GM21360 (cell line): ENCODE data around the gene SEC14L6.
"Not testable (repeated sequence)": the region's sequence is repeated elsewhere in the genome, so short reads cannot be mapped to it uniquely, and the experiment has no call there.

Experiments
- ATAC-seq: cut with Tn5 transposase; IDR thresholded peaks from one replicate; pipeline ENCODE4 v1.9.1; 2021; ENCODE audit warnings: mild to moderate bottlenecking, moderate library complexity; ENCODE audit not compliant: unreplicated experiment

Gene SEC14L6

DNA sequence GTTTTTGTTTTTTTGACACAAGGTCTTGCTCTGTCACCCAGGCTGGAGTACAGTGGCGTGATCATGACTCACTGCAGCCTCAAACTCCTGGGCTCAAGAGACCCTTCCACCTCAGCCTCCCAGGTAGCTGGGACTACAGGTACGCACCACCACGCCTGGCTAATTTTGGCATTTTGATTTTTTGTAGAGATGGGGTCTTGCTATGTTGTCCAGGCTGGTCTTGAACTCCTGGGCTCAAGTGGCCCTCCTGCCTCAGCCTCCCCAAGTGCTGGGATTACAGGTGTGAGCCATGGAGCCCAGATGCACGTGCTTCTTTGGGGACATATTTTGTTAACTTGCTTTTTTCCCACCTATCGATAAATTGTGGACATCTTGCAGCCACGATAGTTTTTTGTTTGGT, 20.7 kb upstream of the SEC14L6 start:
- ATAC-seq: not testable (repeated sequence)

DNA sequence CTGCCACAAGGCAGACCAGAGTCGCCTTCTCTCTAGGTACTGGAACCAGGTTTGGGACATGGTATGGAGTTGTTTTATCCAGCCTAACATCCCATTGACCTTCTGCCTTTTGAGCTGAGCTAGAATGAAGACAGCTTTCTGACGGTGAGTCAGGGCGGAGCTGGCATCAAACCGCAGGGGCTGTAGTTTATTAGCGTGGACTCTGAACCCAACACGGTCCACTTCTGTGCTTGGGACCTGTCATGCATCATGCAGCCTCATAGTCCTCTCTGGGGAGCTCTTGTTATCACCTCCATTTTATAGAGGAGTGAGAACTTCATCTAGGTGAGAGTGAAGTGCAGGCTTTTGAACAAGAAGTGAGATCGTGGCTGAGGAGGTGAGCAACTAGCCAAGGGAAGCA, 19.6 kb upstream of the SEC14L6 start:
- no peak for ATAC-seq

DNA sequence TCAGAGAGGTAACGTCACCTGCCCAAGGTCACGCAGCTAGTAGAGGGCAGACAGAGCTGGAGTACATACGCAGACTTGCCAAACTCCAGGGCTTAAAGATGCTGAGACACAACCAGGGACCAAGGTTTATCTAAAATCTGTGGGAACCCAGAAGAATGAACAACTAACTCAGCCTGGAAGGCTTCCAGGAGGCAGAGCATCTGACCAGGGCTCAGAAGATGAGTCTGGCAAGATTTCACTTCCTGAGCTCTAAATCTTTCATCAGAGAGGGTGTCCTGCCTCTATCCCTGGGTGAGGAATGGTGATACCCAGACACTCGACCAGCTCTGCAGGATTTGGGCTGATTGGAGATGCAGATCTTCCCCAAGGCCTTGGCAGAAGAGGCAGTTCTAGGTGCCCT, 18.8 kb upstream of the SEC14L6 start:
- no peak for ATAC-seq

DNA sequence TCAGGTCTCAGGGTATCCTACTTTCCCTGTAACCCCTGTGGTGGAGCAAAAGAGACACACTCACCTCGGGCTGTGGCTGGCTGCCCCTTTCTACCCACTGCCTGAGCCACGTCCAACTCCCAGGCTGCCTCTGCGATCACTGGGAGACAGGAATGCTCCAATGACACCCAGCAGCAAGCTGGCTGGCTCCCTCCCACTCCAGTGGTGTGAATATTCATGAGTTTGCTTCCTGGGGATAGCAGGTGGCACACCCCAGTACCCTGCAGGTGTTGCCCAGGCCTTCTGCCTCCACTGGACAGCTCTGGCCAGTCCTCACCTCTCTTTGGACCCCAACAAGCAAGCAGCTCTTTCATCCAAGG, 18.2 kb upstream of the SEC14L6 start:
- no peak for ATAC-seq

DNA sequence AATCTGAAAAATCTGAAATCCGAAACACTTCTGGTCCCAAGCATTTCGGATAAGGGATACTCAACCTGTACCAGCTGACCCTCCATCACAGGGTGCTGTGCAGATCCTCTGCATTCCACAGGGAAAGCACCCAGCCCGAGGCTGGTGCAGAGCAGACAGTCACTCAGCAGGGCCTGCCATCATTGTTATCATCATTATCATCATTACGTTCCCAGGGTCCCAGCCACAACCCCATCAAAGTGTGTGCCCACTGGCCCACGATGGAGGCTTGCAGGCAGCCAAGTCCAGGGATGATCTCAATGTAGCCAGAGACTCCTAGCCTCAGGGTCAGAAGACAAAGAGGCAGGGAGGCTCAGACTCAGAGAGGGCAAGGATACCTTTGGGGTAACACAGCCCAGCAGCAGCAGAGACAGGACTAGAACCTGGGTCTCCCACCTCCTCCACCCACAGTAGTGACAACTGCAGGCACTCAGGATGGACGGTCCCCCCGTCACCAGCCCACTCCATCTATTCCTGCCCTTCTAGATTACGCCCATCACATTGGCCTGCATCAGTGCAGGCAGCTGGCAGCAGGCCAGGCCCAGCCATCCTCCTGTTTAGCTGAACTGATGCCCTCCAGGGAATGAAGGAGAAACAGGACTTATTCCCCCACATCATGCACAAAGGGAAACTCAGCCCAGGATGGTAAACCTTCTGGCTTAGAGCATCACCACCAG, 17.7 kb upstream of the SEC14L6 start:
- no peak for ATAC-seq

DNA sequence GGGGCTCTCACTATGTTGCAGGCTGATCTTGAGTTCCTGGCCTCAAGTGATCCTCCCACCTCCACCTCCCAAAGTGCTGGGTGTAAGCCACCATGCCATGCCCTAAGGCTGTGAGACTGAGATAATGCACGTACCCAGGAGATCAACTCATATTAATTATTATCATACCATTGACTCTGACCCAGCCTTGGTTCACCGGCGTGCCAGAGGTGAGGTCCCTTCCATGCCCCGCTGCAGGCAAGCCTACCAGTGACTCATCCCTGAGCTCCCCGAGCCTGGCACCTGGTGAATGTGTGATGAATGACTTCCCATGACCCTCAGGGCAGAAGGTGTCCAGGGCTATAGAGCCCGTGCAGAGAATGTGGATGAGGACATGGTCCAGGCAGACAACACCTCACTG, 15.8 kb upstream of the SEC14L6 start:
- ATAC-seq: no peak

DNA sequence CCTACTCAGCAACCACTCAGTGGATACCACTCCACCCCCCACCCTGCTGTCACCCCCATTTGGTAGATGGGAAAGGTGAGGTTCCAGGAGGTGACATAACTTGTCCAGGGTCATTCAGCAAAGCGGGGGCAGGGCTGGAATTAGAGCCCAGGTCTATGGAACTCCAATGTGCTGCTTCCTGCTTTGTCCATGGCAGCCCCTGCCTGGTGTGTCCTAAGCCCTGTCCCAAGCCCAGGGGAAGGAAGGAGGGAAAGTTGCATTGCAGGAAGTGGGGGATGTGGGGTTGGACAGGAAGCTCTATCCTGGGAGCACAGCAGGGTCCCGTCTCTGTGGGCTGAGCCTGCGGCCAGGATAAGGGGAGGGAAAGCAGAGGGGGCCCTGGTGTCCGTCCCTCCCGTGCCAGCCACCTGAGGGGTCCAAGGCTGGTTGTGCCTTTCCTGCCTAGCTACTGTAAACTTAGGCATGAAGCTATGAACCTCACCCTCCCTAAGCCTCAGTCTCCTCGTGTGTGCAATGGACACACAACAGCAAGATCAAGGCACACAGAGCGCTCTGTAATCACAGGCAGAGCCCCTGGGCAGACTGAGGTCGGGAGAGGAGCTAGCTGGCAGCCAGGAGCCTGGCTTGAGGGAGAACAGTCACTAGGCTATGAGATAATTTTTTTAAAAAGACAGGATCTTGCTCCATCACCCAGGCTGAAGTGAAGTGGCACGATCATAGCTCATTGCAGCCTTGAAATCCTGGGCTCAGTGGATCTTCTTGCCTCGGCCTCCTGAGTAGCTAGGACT, 15.1 kb upstream of the SEC14L6 start:
- ATAC-seq: no peak

DNA sequence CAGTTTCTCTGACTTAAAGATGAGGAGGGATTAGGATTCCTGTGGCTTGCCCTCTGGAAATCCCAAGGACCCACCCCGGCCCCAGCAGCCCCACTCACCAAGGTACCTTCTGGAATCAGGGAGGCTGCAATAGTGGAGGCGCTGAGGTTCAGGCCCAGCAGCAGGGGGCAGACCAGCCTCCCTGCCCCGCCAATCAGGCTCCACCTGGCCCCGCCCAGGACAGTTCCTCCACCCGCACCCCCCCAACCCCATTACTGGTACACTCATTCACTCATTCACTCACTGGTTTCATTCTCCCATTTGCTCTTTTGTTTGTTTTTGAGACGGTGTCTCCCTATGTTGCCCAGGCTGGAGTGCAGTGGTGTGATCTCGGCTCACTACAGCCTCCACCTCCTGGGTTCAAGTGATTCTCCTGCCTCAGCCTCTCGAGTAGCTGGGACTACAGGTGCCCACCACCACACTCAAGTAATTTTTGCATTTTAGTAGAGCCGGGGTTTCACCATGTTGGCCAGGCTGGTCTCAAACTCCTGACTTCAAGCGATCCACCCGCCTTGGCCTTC, 14.2 kb upstream of the SEC14L6 start:
- not testable (repeated sequence) for ATAC-seq

DNA sequence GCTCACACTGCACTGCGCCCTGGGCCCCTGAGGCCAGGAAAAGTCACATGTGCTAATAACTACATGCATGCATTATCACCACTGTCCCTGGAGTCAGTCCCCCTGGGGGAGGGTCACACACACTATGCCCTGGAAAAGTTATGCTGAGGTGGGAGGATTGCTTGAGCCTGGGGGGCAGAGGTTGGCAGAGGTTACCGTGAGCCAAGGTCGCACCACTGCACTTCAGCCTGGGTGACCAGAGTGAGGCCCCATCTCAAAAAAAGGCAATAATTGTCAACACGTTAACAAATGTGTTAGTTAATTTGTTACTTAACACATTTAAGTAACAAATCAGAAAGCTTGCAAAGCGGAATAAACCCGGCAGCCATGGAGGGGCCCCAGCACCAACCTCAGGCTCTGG, 13.3 kb upstream of the SEC14L6 start:
- ATAC-seq: no peak

DNA sequence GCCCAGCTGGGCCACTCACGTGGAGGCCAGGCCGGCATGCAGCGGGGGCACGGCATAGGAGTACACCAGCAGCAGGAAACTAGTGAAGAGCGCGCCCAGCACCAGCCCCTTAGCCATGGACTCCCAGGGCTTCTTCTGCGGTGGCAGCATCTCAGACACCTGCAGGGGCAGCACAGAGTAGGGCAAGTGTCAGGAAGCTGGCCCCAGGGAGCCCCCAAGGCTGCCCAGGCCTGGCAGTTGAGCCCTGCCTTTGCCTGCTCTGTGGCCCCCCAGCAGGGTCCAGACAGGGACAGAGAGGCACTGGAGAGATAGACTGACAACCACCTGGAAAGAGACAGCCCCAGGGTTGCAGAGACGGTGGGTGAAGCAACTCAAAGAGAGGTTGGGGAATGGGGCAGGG, 10.7 kb upstream of the SEC14L6 start:
- ATAC-seq: no peak

DNA sequence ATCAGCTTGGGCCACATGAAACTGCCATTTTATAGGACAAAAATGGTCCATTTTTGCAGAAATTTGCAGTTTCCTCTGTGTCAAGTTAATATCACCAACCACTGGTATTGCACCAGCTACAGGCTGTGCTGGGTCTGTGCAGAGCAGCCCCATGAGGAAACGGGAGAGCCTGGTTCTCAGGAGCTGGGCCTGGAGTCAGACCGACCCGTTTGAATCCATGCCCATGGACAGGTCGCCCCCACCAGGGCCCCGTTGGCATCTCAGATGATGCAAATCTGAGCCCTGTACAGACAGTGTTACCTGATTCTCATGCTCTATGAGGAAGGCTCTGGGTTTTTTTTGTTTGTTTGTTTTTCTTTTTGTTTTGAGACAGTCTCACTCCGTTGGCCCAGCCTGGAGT, 9.8 kb upstream of the SEC14L6 start:
- no peak for ATAC-seq

DNA sequence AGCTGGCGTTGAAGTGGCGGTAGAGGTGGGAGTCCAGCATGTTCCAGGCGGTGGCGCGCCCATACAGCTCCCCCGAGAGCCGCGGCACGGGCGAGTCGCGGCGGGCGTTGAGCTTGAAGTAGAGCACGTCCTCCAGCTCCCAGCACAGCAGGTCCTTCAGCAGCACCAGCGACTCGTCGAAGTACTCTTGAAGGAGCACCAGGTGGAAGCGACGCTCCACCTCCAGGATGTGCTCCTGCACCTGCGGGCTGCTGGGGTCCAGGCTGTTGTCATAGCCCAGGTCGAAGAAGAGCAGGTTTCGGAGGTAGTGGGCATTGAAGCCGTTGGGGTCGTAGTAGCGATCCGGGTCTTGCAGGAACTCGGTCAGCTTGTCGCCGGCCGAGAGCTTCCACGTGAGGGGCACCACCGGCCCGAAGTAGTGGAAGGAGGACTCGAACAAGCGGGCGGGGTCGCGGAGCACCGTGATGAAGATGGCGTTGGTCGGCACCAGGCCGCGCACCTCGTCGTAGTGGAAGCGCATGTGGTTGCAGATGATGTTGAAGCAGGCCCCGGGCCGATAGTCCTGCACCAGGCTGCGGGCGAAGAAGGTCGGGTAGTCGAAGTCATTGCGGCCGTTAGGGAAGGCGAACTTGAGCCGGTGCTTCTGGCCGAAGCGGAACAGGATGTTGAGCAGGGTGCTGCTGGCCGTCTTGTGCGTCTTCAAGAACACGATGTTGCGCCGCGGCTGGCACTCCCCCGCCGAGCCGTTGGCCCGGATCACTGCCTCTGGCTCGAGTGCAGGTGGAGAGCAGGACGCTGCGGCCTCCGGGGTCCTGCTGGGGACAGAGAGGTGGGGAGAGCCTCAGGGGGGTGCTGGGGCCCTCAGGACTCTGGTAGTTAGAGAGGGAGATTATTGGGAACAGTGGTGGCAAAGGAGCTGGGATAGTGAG, 9.0 kb upstream of the SEC14L6 start:
- no peak for ATAC-seq

DNA sequence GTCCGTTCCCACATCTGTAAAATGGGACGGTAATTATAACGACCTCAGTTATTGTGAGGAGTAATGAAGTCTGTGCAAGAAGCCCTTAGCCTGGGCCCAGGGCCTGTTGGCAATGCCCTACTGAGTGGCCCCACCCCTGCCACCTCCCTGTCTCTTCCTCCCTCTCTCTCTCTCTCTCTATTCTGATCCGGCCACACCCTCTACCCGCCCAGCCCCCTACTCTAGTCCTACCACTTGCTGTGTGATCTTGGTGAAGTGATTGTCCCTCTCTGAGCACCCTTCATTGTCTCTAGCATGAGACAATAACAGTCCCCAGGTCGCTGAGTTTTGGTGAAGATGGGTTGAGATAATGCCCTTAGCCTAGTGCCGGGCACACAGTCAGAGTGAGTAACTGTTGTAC, 7.4 kb upstream of the SEC14L6 start:
- no peak for ATAC-seq

DNA sequence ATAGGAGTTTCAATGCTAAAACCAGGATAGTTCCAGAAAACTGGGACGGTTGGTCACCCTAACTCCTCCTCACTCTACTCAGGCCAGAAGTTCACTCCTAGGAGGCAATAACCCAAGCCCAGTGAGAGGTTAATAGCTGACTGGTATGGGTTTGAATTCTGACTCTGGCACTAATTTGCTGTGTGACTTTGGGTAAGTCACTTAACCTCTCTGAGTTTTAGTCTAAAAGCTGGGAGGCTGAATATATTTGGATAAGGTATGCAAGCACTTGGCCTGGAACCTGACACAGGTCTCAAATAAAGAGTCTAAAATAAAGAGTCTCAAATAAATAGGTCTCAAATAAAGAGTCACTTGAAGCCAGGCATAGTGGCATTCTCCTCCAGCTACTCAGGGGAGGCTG, 6.2 kb upstream of the SEC14L6 start:
- ATAC-seq: no peak

DNA sequence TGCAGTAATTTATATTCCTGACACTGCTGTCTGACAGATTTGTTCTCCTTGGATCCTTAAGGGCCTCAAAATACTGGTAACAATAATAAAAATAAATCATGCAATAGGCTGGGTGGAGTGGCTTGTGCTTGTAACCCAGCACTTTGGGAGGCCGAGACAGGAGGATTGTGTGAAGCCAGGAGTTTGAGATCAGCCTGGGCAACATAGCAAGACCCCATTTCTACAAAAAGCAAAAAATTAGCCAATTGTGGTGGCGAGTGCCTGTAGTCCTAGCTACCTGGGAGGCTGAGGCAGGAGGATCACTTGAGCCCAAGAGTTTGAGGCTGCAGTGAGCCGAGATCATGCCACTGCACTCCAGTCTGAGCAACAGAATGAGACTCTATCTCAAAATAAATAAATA, 5.3 kb upstream of the SEC14L6 start:
- ATAC-seq: not testable (repeated sequence)

DNA sequence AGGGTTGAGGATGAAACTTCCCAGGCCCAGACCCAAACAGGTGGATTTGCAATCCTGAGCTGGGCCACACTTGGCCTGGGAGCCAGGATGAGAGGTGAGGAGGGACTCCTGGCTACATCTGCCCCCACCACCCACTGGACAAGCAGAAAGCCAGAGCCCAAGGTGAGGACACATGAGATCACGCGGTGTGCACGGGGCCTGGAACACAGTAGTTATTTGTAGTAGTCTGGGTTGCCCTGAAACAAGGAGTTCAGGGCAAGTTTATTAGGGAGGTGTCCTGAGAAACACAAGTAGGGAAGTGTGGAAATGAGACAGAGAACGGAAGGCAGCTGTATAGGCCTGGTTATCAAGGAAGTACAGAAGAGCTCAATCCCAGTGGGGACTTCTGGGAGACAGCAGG, 647 bp upstream of the SEC14L6 start:
- no peak for ATAC-seq

DNA sequence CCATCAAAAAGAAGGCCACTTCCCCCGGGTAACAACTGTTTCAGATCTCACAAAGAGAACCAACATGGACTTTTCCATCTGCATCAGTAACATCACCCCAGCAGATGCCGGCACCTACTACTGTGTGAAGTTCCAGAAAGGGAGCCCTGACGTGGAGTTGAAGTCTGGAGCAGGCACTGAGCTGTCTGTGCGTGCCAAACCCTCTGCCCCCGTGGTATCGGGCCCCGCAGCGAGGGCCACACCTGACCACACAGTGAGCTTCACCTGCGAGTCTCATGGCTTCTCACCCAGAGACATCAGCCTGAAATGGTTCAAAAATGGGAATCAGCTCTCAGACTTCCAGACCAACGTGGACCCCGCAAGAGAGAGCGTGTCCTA, 3.7 kb downstream of the SEC14L6 start:
- ATAC-seq: no peak

DNA sequence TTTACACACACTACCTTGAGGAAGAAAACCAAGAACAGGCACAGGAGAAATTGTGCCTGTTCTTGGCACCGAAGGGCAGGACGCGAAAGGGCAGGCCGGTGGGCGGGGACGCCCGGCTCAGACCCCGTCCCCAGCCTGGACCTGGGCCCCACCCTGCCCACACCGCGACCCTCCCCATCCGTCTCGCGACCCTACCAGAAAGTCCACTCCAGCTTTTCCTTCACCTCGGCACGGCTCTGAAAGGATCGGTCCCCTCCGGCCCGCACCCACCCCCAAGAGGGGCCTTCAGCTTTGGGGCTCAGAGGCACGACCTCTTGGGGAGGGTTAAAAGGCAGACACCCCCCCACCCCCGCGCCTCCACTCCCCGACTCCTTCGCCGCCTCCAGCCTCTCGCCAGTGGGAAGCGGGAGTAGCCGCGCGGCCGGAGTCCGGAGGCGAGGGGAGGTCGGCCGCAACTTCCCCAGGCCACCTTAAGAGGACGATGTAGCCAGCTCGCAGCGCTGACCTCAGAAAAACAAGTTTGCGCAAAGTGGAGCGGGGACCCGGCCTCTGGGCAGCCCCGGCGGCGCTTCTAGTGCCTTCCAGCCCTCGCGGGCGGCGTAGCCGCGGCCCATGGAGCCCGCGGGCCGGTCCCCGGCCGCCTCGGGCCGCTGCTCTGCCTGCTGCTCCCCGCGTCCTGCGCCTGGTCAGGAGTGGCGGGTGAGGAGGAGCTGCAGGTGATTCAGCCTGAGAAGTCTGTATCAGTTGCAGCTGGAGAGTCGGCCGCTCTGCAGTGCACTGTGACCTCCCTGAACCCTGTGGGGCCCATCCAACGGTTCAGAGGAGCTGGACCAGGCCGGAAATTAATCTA, 4.4 kb downstream of the SEC14L6 start:
- ATAC-seq: no peak

DNA sequence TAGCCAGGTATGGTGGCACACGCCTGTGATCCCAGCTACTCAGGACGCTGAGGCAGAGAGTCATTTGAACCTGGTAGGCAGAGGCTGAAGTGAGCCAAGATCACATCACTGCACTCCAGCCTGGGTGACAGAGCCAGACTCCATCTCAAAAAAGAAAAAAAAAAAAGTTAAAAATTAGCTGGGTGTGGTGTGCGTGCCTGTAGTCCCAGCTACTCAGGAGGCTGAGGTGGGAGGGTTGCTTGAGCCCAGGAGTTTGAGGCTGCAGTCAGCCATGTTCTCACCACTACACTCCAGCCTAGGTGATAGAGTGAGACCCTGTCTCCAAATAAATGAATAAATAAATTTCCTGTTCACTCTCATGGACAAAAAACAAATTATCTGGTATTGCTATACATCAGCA, 5.0 kb downstream of the SEC14L6 start:
- ATAC-seq: not testable (repeated sequence)

DNA sequence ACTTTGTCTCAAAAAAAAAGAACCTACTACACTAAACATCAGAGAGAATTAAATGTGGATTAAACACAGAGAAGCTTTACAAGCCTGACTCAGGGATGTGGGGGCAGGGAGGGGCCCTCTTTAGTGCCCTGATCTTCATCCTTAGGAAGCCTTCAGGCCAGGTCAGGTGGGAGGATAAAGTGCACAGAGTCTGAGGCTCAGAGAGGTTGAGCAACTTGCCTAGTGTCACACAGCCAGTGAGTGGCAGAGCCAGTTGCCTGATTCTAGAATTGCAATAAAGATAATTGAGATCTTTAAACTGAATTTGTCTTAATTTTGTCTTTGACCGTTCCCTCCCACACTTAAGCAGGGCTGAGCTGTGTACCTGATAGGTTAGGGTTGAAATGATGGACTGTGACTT, 7.2 kb downstream of the SEC14L6 start:
- ATAC-seq: no peak
